Medulla oblongata (tissue), 1 donor: ENCODE results near the gene GPR18.
"Not testable (repeated sequence)": the region's sequence is repeated elsewhere in the genome, so short reads cannot be mapped to it uniquely, and the experiment has no call there.

Source experiments
- DNase-seq: peaks from one replicate; pipeline ENCODE4 v3.0.0-alpha.2; 2015; ENCODE audit errors: extremely low spot score

GPR18 gene

DNA sequence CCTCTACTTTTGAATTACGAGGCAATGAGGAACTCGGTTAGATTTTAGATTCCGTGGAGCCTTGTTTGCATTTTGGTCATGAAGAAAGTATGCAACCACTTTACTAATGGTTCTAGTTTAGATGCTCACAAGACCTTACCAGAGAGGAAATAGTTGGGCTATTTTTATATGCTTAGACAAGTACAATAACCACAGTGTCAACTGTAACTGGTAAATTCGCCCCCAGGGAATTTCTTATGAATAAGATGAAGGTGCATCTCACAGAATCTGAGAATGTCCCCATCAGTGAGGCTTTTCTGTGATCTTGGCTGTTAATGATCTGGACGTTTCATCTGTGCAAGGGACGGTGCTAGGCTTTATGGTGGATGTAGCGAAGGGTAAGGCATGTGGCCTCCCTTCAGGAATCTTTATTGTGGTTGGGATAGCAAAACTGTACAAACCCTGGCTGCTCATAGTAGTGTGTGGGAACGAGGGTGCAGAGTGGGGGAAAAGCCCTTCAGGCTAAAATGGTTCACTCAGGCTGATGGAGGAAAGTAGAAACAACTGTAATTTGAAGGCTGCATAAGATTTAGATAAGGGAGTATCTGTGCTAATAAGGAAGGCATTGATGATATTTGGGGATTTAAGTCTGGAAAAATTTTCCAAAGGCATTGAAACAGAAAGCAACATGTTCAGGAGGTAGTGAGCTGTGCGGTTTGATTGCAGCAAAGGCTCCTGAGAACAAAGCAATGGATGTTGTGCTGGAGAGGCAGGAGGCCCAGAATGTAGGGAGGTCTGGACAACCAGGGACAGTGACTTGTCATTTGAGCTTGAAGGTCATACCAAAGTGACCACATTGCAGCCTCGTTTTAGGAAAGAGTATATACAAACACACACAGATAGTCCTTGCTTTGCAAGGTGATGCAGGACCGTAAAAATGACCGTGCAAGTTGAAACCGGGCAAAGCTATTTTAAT lies 29.2 kb downstream of the GPR18 start:
- DNase-seq: peak; percentile 16

DNA sequence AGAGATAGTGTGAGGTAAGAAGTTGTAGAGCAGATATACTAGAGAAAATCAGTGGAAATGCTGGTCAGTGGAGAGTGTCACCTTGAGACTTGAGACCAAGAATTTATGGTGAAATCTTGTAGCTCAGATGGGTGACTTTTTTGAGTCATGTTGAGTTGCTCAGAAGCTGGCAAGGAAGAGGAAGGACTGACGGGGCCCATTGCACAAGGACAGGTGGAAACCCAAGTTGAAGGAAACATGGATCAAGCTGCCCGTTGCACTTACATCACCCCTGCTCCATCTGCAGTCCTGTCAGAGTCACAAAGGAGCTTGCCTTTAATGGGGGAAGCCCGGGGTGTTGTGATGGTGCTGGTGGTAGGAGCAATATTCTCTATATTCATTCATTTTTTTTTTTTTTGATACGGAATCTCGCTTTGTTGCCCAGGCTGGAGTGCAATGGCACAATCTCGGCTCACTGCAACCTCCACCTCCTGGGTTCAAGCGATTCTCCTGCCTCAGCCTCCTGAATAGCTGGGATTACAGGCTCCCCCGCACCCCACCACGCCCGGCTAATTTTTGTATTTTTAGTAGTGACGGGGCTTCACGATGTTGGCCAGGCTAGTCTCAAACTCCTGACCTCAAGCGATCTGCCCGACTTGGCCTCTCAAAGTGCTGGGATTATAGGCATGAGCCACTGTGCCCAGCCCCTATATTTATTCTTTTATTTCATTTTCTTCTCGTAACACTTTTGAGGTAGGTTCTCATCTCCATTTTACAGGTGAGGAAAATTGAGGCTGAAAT lies 30.1 kb downstream of the GPR18 start:
- no peak for DNase-seq

DNA sequence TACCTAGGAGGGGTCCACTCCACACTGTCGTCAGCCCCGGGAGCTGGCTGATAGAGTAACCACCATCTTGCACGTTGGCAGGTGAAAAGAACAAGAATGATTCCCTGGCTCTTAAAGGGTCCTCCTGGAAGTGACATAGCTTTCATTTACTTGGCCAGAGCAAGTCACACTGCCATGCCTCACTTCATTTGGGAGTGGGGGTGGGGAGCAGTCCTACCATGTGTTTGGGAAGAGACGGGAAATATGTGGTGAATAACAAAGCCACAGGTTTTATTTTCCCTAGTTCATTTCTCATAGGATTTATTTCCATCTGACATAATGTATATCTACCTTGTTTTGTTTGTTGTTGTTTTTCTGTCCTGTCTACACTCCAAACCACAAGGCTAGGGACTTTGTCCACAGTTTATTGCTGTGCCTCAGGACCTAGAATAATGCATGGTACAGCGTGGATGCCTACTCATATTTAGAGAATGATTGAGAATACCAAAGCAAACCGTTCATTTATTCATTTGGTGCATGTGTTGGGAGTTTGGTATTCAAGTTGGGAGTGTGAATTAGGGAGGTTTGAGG lies 30.8 kb downstream of the GPR18 start:
- no peak for DNase-seq

DNA sequence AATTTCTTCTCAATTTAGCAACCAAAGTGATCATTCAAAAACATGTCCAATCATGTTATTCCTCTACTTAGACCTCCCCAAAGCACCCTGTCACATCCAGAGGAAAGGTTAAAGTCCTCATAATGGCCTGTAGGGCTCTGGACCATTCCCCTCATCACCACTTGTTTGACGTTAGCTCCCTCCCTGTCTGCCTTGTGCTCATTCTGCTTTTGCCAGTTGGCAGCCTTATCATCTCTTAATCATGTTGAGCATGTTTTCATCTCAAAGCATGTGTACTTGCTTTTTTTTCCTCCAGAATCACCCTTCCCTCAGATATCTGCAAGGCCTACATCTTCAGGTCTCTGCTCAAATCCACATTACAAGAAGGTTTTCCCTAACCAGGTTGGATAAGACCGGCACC lies 31.7 kb downstream of the GPR18 start:
- no peak for DNase-seq

DNA sequence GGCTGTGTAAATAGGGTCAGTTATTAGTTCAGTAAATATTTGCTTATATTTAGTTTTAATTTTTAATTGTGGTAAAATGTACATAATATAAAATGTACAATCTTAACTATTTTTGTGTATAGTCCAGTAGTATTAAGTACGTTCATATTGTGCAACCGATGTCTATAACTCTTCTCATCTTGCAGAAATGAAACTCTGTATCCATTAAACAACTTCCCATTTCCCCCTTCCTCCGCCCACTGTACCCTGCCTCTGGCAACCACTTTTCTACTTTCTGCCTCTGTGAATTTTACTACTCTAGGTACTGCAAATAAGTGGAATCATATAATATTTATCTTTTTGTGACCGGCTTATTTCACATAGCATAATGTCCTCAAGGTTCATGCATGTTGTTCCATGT lies 33.1 kb downstream of the GPR18 start:
- peak; percentile 49 for DNase-seq

DNA sequence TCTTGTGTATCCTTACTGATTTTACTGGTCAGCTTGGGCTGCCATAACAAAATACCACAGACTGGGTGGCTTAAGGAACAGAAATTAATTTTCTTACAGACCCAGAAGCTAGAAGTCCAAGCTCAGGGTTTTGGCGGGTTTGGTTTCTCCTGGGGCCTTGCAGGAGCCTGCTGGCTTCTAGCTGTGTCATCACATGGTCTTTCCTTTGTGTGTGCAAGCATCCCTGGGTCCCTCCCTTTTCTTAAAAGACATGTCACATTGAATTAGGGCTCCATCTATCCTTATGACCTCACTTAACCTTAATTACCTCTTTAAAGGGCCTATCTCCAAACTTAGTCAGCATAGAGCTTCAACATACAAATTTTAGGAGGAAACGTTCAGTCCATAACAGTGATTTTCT lies 34.2 kb downstream of the GPR18 start:
- DNase-seq: no peak

DNA sequence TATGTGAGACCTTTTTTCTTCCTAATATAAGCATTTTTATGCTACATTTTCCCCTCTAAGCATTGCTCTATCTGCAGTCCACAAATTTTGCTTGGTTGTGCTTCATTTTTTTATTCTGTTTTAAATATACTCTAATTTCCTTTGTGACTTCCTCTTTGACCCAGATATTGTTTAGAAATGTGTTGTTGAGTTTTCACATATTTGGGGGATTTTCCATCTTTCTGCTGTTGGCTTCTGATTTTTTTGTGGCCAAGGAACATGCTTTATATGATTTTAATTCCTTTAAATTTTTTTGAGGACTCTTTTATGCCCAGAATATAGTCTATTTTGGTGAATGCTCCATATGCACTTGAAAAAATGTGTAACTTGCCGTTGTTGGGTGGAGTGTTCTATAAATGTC lies 34.6 kb downstream of the GPR18 start:
- DNase-seq: no peak

DNA sequence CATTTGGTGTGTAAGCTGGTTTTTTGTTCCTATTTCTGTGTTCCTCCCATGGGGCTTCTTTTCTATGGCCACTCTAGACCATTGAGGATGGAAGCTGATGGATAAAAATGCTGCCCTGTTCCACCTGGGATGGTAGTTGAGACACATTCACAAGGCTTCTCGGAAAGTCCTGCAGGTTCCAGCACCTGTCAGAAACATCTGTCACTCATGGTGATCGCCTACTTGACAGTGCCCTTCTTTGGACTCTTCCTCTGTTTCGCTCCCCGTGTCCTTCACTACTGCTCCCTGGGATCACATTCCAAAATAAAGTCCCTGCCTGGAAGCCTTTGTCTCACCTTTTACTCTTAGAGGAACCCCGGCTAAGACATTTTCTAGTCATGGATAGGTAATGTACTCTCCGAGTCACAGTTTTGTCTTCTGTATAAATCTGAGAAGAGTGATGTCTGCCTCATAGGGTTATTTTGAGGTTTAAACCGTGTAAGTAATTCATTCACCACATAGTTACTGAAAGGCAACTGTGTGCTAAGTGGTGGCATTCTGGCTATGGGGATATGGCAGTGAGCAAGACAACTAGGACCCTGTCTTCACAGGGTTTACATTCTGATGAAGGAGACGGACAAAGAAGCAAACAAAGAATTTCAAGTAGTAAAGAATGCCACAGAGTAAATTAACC lies 36.5 kb downstream of the GPR18 start:
- no peak for DNase-seq

DNA sequence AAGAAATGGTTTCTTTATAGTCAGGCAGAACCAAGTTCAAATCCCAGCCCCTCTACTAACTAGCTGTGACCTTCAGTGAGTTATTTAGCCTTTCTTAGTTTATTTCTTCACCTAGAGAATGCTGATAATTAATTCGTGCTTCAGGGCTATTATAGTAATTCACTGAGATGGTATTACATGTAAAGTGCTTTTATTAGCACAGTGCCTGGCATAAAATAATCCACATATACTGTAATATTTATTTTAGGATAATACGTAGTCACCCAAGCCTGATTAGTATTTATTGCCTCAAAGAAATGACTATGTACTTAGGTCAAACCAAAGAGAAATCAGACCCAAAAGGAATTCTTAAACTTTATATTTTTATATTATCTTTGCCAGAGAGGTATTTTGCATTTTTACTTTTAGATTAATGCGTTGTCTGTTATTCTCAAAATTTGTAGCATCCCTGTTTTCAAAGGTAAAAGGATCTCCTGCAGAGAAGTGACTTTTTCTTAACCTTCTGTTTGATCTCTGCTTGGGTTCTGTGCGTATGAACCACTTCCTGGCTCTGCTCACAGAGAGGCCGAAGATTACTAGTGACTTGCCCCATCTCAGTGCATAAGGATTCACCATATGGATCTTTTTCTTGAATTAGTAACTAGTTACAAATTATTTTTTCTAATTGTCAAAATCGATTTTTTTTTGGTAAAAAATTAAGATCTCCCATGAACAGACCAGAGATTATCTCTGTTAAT lies 37.8 kb downstream of the GPR18 start:
- DNase-seq: no peak

DNA sequence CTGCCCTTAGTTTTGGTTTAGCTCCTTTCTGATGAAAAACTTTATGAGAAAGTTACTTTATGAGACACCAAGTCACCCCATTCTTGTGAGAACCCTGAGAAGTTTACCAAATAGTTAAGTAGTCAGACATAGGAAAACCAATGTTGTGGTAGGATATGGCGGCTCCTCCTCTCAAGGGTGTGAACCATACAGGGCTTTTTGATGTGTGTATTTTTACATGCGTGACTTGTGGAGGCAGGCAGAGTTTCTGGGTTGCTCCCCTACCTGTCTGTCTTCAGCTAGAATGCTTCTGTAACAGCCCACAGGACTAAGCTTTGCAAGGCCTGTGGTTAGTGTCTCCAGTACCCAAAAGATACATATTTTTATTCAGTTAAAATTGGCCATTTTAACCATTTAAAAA lies 39.2 kb downstream of the GPR18 start:
- no peak for DNase-seq

DNA sequence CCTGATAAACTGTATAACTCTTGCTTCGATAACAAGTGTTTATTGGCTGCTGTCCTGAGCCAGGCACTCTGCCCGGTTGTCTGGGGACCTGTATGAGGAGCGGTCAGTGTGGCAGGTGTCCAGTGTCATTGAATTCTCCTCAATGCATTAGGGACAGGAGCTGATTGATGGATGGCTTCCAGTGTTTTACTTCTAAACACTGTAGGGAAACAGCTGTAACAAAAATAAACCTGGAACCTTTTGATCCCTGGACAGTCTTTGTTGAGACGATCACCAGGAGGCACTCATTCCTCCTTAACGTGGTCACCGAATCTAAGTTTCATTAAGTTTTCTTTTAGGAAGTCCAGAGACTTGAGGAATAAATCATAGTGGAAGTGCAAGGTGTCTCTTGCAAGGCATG lies 39.6 kb downstream of the GPR18 start:
- peak; percentile 65 for DNase-seq

DNA sequence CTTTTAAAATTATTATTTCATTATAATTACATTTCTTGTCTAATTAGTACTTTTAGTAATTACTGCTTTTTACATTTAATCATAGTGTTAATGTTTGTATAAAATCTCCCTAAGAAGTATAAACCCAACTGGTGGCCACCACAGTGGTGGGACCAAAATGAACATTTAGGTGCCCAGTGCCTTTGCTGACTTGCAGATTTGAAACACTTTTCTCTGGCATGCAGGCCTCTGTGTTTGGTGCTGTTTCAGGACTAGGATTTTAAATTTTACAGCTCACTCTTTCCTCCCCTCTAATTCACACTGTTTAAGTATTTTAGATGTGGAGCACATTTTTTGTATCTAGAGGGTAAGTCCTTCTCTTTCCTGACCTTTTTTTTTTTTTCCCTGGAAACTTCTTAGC lies 40.1 kb downstream of the GPR18 start:
- DNase-seq: no peak

DNA sequence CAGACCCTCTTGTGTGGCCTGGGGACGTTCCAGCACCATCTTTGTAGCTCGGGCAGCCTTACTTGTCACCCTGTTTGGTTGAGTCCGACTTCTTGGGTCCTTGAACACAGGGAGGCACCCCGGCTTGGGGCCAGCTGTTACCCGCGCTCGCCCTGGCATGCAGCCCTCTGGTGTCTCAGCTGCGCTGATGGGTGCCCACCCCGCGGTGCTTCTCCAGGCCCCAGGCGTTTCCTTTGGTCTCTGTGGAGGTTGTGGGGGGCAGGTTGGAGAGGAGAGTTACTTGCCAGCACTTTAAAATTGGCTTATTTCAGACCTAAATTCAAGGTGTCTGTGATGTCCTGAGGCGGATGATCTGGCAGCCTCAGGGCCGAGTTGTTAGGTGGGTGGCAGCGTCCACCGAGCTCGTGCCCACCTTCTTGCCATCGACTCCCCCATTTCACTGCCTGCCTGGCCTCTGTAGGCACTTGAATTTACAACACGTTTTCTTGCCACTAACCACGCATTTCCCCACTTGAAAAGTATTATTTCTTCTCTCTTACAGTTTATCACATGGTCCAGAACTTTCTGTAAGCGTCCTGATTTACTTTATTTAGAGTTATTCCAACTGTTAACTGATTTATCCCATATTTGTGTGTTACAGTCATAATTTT lies 40.6 kb downstream of the GPR18 start:
- no peak for DNase-seq

DNA sequence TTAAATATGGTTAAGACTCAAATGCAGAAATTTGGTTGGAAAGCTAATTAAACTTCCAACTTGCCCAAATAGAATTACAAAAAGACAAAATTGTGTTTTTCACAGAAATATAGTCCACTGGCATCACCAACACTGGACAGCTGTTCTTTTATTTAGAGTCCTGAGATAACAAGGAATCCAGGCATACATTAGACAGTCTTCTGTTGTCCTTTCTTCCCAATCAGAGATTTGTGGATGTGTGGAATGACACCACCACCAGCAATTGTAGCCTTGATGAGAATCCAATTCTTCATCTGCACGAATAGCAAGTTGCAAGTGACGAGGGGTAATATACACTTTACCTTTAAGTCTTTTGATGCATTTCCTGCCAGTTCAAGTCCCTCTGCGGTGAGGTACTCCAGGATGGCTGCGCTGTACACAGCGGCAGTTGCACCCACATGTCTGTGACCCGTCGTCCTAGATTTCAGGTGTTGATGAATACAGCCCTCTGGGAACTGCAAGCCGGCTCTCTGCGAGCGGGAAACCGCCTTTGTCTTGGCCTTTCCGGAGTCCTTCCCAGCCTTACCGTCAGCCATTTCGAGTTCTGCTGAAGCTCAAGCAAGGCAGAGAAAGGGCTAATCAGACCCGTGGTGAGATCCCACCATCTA lies 42.9 kb downstream of the GPR18 start:
- no peak for DNase-seq

DNA sequence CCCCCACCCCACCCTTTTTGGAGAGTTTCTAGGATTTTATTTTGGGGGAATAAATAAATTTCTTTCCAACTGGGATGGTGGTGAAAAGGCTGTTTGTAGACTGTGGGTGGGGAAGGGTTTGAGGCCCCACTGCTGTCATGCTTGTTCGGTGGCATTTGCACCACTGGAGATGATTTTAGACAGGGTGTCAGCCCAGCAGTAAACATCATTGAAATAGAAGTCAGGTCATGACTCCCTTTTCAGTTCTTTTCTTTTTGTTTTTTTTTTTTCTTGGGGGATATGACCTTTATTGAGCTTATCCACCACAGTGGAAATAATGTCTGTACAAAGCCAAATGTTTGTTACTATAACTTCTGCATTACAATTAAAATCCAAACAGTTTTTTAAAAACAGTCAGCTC lies 43.4 kb downstream of the GPR18 start:
- no peak for DNase-seq

DNA sequence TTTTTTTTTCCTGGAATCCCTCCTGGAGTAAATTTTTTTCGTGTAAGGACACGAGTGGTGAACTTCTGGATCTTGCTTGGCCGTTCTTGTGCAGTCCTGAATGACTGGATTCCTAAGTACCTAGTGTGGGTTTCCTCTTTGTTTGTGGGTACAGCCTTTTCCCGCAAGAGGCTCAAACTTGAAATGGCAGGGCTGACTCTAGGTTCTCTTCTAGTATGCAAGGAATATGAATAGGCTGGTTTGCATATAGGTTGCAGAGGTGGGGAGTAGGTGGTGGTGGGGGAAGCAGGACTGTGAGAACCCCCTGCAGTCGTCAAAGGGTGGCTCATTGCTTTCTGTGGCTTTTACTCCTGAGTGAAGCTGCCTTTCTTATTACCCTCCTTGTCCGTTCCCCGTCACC lies 43.9 kb downstream of the GPR18 start:
- DNase-seq: no peak

DNA sequence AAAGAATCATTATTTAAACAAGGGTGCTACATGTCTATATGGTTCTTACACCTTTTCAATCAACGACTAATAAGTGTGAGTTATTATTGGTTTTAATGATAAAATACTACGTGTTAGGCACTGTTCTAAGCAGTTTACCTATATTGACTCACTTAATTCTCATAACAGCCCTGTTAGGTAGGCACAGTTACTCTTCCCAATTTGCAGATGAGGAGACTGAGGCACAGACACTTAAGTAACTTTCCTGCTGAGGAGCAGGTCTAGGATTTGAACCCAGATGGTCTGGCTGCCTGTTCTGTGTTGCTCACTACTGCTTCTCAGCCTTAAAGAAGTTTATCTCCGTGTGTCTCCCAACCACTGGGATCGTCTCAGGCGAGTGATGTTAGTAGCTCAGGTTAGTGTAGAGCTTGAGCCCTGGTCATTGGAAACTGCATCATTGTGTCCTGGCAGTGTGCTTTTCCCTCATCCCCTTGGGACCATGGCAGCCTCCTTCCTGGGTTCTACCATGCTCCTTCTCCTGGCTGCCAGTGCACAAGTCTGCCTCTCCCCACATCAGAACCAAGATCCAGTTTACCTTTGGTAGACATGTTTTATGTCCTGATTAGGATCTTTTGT lies 46.7 kb downstream of the GPR18 start:
- DNase-seq: no peak

DNA sequence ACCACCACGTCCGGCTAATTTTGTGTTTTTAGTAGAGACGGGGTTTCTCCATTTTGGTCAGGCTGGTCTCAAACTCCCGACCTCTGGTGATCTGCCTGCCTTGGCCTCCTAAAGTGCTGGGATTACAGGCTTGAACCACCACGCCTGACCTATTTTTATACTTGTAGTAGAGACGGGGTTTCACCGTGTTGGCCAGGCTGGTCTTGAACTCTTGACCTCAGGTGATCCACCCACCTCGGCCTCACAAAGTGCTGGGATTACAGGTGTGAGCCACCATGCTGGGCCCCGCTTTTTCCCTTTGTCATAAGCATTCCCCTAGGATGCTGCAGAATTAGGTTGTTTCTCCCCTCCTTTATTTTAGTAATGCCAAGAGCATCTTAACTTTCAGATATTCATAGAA lies 47.6 kb downstream of the GPR18 start:
- not testable (repeated sequence) for DNase-seq

DNA sequence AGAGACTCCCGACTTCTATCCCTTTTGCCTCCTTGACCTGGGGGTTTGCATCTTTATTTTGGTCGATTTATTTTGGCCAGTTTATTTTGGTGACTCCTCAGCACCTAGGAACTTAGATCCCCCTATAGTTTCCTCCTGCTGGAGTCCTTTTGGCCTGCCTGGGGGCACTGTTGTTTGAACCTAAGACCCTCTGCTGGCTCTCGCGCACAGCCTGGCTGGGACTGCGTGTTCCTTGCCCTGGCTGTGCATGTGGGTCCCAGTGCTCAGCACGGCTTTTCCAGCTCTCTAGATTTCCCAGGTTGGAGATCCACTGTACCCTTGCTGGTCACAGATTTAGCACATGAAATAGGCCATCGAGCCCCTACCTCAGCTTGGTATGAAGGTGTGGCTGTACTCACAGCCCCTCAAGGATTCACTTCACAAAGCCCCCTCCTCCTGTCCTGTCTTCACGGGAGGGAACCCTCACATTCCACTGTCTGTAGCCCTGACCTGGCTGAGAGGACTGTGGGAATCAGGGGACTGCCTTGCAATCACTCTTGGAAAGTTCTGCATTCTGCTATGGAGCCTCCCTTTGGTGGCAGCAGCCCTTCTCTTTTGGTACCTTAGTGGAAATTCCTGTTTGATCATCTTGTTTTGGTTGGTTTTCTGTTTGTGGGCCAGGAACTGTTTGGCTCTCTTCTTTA lies 49.2 kb downstream of the GPR18 start:
- DNase-seq: no peak
